Gastrocnemius medialis (tissue), 4 donors: ENCODE results near the gene PPP1R2C. TPM values are rescaled to one million over a fixed set of nuclear protein-coding genes. Genes with fewer than 3 reads are reported as not detected.

Experiments used
- ATAC-seq, 2 donors: fragments of 150-250 bp; one replicate each; pipeline ENCODE4 v1.9.1; 2016
- DNase-seq, 2 donors: peaks; one replicate each; pipeline ENCODE4 v3.0.0-alpha.2; 2019
- H3K27ac ChIP-seq, 4 donors: fragments of 200-600 bp; sonication (generic); 1 replicate in 1 of 4; 2 replicates in 3 of 4; pipeline ENCODE4 v1.5.1; 2016 to 2018; ENCODE audit warnings: mild to moderate bottlenecking in 2 of 4, moderate library complexity in 1 of 4
- H3K27me3 ChIP-seq, 3 donors: fragments of 200-600 bp; sonication (generic) in 2 of 3; 1 replicate in 1 of 3; 2 replicates in 2 of 3; pipeline versions ENCODE4 v1.5.1 to v1.6.0; 2016 to 2019; ENCODE audit warnings: mild to moderate bottlenecking in 1 of 3, moderate library complexity in 1 of 3
- H3K36me3 ChIP-seq, 2 donors: fragments of 200-600 bp; sonication (generic) in 1 of 2; one replicate each; pipeline ENCODE4 v1.5.1; 2017 to 2018
- H3K4me1 ChIP-seq, 2 donors: fragments of 200-600 bp; sonication (generic) in 1 of 2; one replicate each; pipeline ENCODE4 v1.5.1; 2016 to 2017; ENCODE audit warnings: mild to moderate bottlenecking in 2 of 2
- H3K4me3 ChIP-seq, 4 donors: fragments of 200-600 bp; sonication (generic) in 3 of 4; 1 replicate in 1 of 4; 2 replicates in 3 of 4; pipeline ENCODE4 v1.5.1; 2016 to 2019; ENCODE audit warnings: mild to moderate bottlenecking in 2 of 4
- H3K9me3 ChIP-seq, 3 donors: fragments of 200-600 bp; sonication (generic) in 2 of 3; 1 replicate in 1 of 3; 2 replicates in 2 of 3; pipeline ENCODE4 v1.5.1; 2016 to 2019
- POLR2A ChIP-seq, 2 donors: fragments of 450-650 bp; IDR thresholded peaks; one replicate each; pipeline ENCODE4 v1.6.1; 2017; ENCODE audit warnings: antibody characterized with exemption in 2 of 2, mild to moderate bottlenecking in 2 of 2, moderate library complexity in 2 of 2
- in situ Hi-C, 4 donors: fragments of 200-750 bp; cut with MboI; loops; one replicate each; pipeline versions ENCODE4 v1.15.0 to v1.8.0; 2017; ENCODE audit warnings: low sequenced_read_pairs in 4 of 4
- intact Hi-C: fragments of 100-400 bp; cut with DNase I; formaldehyde crosslinking; loops from one replicate; pipeline ENCODE4 v1.15.1; 2023; ENCODE audit warnings: low total_unique reads
- total RNA-seq, 4 donors: library from RNA; depleted of rRNA; stranded (reverse); fragments of >200 nt; gene quantifications; one replicate each; pipeline versions ENCODE4 v1.1.0 to v1.2.3, GENCODE V29; 2016
- TF ChIP-seq, protein P1 (sequence below), 5 experiments: fragments of 450-650 bp in 3 of 5; fragments of 200-600 bp in 2 of 5; sonication (generic) in 2 of 5; IDR thresholded peaks in 4 of 5; conservative IDR thresholded peaks in 1 of 5; 1 replicate in 4 of 5; 2 replicates in 1 of 5; pipeline ENCODE4 v1.5.1; 2016 to 2019; ENCODE audit warnings: antibody characterized with exemption in 5 of 5, mild to moderate bottlenecking in 3 of 5, moderate library complexity in 3 of 5

Gene PPP1R2C
- total RNA-seq: not detected

- no peak for ATAC-seq
- H3K27me3 ChIP-seq: no peaks in the 10 kb centered on the region
- H3K4me1 ChIP-seq: no peaks in the 10 kb centered on the region
- DNase-seq: no peak
- H3K36me3 ChIP-seq: no peaks in the 10 kb centered on the region
- H3K4me3 ChIP-seq: no peak within 1 kb of the TSS
- no peak within 1 kb of the TSS for H3K27ac ChIP-seq
- no peaks in the 10 kb centered on the region for H3K9me3 ChIP-seq
- intact Hi-C loops: no loop called here
- in situ Hi-C loops: no loop called here
- TF ChIP-seq, protein P1, sequence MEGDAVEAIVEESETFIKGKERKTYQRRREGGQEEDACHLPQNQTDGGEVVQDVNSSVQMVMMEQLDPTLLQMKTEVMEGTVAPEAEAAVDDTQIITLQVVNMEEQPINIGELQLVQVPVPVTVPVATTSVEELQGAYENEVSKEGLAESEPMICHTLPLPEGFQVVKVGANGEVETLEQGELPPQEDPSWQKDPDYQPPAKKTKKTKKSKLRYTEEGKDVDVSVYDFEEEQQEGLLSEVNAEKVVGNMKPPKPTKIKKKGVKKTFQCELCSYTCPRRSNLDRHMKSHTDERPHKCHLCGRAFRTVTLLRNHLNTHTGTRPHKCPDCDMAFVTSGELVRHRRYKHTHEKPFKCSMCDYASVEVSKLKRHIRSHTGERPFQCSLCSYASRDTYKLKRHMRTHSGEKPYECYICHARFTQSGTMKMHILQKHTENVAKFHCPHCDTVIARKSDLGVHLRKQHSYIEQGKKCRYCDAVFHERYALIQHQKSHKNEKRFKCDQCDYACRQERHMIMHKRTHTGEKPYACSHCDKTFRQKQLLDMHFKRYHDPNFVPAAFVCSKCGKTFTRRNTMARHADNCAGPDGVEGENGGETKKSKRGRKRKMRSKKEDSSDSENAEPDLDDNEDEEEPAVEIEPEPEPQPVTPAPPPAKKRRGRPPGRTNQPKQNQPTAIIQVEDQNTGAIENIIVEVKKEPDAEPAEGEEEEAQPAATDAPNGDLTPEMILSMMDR (IDR thresholded peaks at IDR 0.05 in 4 of 5, conservative IDR thresholded peaks at IDR 0.05 in 1 of 5): no peak
- no peak for TF ChIP-seq POLR2A (IDR thresholded peaks at IDR 0.05)
These were observed at the start of gene PPP1R2C for GRCh38 chrX:42778096-42778495. Gene PPP1R2C (minus strand): TSS chrX:42778163. CDS start chrX:42778079, 84 bp downstream.

- Histone ChIP-seq H3K9me3 (no peaks in the 10 kb centered on the region), H3K27me3 (no peaks in the 10 kb centered on the region), H3K27ac (no peak overlapping the region), H3K4me1 (no peaks in the 10 kb centered on the region), H3K4me3 (no peak overlapping the region), H3K36me3 (no peaks in the 10 kb centered on the region)
- ATAC-seq (no peak), DNase-seq (no peak)
- in situ Hi-C loops: no loop called here
- TF ChIP-seq, protein P1 (IDR thresholded peaks at IDR 0.05 in 4 of 5, conservative IDR thresholded peaks at IDR 0.05 in 1 of 5): no peak
- intact Hi-C loops: no loop called here
These were observed 47.2 kb upstream of the PPP1R2C start for GRCh38 chrX:42825201-42825600.

DNA sequence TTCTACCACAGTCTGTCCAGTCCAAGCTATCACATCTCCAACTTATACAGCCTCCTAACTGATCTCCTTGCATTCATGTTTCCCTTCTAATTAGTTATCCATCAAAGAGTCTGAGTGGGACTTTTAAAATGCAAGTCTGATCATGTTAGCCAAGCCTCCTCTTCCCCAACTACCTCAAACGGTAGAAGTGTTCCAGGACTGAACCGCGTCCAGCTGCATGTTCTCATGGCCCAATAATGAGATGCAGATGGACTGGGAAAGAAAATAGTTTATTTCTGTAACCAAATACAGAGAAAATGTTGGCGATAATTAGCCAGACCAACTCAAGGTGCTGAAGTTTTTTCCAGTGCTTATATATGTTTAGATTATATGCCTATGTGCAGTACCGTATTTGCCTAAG lies 46.6 kb upstream of the PPP1R2C start:
- Histone ChIP-seq H3K36me3 (no peaks in the 10 kb centered on the region), H3K27ac (no peak overlapping the region), H3K4me3 (no peak overlapping the region), H3K27me3 (no peaks in the 10 kb centered on the region), H3K9me3 (no peaks in the 10 kb centered on the region), H3K4me1 (no peaks in the 10 kb centered on the region)
- in situ Hi-C loops: no loop called here
- intact Hi-C loops: no loop called here
- ATAC-seq (no peak), DNase-seq (no peak)
- TF ChIP-seq, protein P1 (IDR thresholded peaks at IDR 0.05 in 4 of 5, conservative IDR thresholded peaks at IDR 0.05 in 1 of 5): no peak
- no peak for TF ChIP-seq POLR2A (IDR thresholded peaks at IDR 0.05)

DNA sequence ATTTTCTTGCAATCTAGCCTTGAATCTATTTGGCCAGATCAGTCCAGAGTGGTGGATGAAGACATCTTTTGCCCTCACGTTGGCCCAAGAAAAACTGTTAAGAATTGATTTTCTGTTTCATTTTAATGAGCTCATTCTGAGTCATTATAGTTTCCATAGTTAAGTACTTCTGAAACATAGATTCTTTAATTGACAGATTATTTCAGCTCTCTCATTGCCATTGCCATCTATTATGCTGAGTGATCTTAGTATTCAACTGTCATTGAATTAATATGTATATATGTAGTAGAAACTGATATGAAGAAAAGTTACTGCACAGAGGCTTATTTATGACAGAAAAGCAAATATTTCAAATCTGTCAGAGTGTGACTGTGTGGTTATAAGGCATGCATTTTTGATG lies 45.5 kb upstream of the PPP1R2C start:
- ATAC-seq (no peak), DNase-seq (no peak)
- Histone ChIP-seq H3K4me3 (no peak overlapping the region), H3K27ac (no peak overlapping the region), H3K4me1 (no peaks in the 10 kb centered on the region), H3K9me3 (no peaks in the 10 kb centered on the region), H3K27me3 (no peaks in the 10 kb centered on the region), H3K36me3 (no peaks in the 10 kb centered on the region)
- intact Hi-C loops: no loop called here
- in situ Hi-C loops: no loop called here
- TF ChIP-seq POLR2A (IDR thresholded peaks at IDR 0.05): no peak

- ATAC-seq (no peak), DNase-seq (peak in 1 of 2 donors; percentile 32)
- no peak for TF ChIP-seq POLR2A (IDR thresholded peaks at IDR 0.05)
These were observed 44.0 kb upstream of the PPP1R2C start for GRCh38 chrX:42821803-42822443.

More at GRCh38 chrX:42821803-42822443, 44.0 kb upstream of the PPP1R2C start:
- Histone ChIP-seq H3K4me3 (no peak overlapping the region), H3K27ac (no peak overlapping the region), H3K4me1 (no peaks in the 10 kb centered on the region), H3K36me3 (no peaks in the 10 kb centered on the region), H3K9me3 (no peaks in the 10 kb centered on the region), H3K27me3 (no peaks in the 10 kb centered on the region)
- in situ Hi-C loops (no loop called here), intact Hi-C loops (no loop called here)
